Kidney epithelial cell (primary cell): ENCODE data around the gene DDX55. TPM values are rescaled to one million over a fixed set of nuclear protein-coding genes. Genes with fewer than 3 reads are reported as not detected.

ENCODE experiments used
- DNase-seq: peaks from one replicate; pipeline ENCODE4 v3.0.0-alpha.2; 2010; ENCODE audit warnings: low read depth
- H3K27me3 ChIP-seq: 2 replicates; pipeline ENCODE4 v1.6.0; 2011; ENCODE audit warnings: low read length; ENCODE audit not compliant: control insufficient read depth, insufficient read depth
- H3K36me3 ChIP-seq: 2 replicates; pipeline ENCODE4 v1.5.1; 2011; ENCODE audit warnings: low read length; ENCODE audit not compliant: control insufficient read depth, insufficient read depth
- H3K4me3 ChIP-seq: 2 replicates; pipeline ENCODE4 v1.5.1; 2011; ENCODE audit warnings: low read depth, mild to moderate bottlenecking, control low read depth, low read length
- total RNA-seq: library from RNA; depleted of rRNA; stranded (reverse); fragments of >200 nt; gene quantifications from 2 replicates; pipeline ENCODE4 v1.2.3, GENCODE V29; 2015
- TF ChIP-seq, protein P1 (sequence below): IDR thresholded peaks from 2 replicates; pipeline ENCODE4 v1.5.1; 2011; ENCODE audit warnings: mild to moderate bottlenecking, moderate library complexity, low read length, control low read depth, inconsistent platforms; ENCODE audit not compliant: insufficient read depth, poor library complexity, severe bottlenecking

Gene DDX55
- total RNA-seq, 1 donor from 2014 or later = 16.2 TPM

DNA sequence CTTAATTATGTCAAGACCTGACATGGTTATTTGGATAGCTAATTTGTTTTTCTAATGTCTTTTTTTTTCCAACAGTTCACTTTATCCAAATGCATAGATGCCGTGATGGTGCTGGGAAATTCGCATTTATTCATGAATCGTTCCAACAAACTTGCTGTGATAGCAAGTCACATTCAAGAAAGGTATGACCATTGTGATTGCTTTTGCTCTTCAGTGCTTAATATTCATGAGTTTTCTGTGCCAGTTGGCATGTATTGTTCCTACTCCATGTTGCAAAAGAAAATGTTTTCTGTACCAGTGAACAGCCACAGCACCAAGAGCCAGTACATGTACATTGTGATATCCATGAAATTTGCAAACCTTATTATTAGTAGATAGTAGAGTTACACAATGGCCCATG is 43.5 kb downstream of the DDX55 start:
- TF ChIP-seq, protein P1, sequence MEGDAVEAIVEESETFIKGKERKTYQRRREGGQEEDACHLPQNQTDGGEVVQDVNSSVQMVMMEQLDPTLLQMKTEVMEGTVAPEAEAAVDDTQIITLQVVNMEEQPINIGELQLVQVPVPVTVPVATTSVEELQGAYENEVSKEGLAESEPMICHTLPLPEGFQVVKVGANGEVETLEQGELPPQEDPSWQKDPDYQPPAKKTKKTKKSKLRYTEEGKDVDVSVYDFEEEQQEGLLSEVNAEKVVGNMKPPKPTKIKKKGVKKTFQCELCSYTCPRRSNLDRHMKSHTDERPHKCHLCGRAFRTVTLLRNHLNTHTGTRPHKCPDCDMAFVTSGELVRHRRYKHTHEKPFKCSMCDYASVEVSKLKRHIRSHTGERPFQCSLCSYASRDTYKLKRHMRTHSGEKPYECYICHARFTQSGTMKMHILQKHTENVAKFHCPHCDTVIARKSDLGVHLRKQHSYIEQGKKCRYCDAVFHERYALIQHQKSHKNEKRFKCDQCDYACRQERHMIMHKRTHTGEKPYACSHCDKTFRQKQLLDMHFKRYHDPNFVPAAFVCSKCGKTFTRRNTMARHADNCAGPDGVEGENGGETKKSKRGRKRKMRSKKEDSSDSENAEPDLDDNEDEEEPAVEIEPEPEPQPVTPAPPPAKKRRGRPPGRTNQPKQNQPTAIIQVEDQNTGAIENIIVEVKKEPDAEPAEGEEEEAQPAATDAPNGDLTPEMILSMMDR = no peak
- DNase-seq = no peak
- no peak overlapping the region for H3K4me3 ChIP-seq
- H3K27me3 ChIP-seq = no peaks in the 10 kb centered on the region
- no peaks in the 10 kb centered on the region for H3K36me3 ChIP-seq

DNA sequence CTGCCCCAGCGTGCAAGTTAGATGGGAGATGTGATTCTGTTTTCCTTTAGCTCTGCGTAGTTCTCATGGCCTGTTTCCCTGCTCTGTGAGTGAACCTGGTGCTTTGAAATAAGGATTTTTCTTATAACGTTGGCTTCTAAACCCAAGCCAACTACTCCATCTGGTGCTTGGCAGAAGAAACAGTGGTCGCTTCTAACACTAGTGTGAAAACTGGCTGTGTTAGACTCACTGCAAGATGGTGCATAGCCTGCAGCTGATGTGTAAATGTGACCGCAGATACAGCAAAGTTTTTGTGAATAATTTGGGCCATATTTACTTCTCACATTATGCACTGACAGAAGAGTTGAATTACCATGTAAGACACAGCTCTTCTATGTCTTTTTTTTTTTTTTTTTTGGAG is 44.0 kb downstream of the DDX55 start:
- Histone ChIP-seq H3K27me3 (no peaks in the 10 kb centered on the region), H3K4me3 (no peak overlapping the region), H3K36me3 (no peaks in the 10 kb centered on the region)
- TF ChIP-seq, protein P1 = no peak
- DNase-seq = no peak

DNA sequence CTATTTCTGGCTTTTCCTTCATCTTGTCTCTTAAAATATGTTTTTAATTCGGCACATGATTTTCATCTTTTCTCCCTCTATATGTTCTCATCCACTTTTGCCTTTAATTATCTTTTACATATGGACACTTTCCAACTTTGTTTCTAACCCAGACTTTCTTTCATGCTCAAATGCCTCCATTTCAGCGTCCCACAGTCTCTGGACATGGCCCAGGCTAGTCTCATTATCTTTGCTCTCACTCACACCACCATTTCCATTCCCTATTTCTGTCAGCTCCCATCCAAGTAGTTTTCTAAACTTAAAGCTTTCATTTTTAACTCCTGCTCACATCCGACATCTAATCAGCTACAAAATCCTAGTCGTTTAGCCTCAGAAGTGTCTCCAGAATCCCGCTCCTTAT is 46.5 kb downstream of the DDX55 start:
- TF ChIP-seq, protein P1 = no peak
- Histone ChIP-seq H3K4me3 (no peak overlapping the region), H3K36me3 (no peaks in the 10 kb centered on the region), H3K27me3 (no peaks in the 10 kb centered on the region)
- no peak for DNase-seq

DNA sequence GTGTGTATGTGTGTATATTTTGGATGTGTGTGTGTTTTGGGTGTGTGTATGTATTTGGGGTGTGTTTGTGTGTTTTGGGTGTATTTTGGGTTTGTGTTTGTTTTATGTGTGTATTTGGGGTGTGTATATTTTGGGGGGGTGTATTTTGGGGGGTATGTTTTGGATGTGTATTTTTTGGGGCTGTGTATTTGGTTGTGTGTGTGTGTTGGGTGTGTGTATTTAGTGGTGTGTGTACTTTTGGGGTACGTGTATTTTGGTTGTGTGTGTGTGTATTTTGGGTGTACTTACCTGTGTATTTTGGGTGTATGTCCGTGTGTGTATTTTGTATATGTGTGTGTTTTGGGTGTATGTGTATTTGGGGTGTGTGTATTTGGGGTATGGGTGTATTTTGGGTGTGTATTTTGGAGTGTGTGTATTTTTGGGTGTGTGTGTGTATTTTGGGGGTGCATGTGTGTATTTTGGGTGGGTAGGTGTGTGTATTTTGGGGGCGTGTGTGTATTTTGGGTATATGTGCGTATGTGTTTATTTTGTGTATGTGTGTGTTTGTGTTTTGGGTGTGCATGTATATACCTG is 52.3 kb downstream of the DDX55 start:
- DNase-seq = no peak
- TF ChIP-seq, protein P1 = no peak
- no peaks in the 10 kb centered on the region for H3K36me3 ChIP-seq
- no peak overlapping the region for H3K4me3 ChIP-seq
- H3K27me3 ChIP-seq = no peaks in the 10 kb centered on the region

DNA sequence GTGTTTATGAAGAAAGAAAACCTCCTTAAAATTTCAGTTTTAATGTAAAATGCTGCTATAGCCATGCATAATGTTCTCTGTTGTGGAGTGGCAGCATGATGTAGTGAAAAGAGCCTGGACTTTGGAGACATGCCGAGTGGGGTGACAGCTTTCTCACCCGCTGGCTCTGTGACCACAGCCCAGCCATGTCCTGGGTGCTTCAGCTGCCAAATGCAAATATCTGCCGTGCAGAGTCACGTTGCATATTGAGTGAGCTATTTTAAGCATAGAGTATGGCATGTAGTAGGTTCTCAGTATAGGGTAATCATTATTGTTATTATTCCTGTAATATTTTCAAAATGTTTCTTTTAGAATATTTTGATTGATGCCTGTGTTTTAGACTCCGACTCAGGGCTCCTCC is 53.5 kb downstream of the DDX55 start:
- H3K4me3 ChIP-seq = no peak overlapping the region
- DNase-seq = no peak
- peaks cover 1% of the 10 kb centered on the region for H3K36me3 ChIP-seq
- TF ChIP-seq, protein P1 = no peak
- H3K27me3 ChIP-seq = no peaks in the 10 kb centered on the region

DNA sequence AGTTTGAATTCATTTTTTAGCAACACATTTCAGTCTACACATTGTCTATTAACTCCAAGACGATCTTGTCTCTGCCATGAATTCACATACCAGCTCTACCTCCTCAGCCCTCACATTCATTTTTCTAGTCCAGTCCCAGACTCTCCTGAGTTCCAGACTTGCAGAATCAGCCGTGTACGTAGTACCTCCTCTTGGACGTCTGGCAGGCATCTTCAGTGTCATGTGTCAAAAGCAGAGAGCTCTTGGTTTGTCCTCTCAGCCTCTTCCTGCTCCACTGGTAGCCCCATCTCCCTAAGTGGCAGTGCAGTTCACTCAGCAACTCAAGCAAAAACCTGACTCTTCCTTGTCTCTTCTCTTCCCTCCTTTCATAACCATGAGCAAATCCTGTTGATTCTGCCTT is 54.5 kb downstream of the DDX55 start:
- no peak for DNase-seq
- TF ChIP-seq, protein P1 = no peak
- Histone ChIP-seq H3K36me3 (peaks cover 1% of the 10 kb centered on the region), H3K4me3 (no peak overlapping the region), H3K27me3 (no peaks in the 10 kb centered on the region)
